SK-N-SH (cell line): ENCODE results near the gene NNT.

ENCODE experiments used
- CHD2 ChIP-seq: fragments of 150-350 bp; IDR thresholded peaks from 2 replicates; pipeline ENCODE4 v1.6.1; 2018; ENCODE audit warnings: low read length; ENCODE audit not compliant: partially characterized antibody
- CTCF ChIP-seq: fragments of 200-600 bp; sonication (generic); IDR thresholded peaks from 2 replicates; pipeline ENCODE4 v1.6.1; 2017; ENCODE audit warnings: antibody characterized with exemption, mild to moderate bottlenecking, moderate library complexity
- EZH2phosphoT487 ChIP-seq: fragments of 200-600 bp; sonication (generic); IDR thresholded peaks from 2 replicates; pipeline ENCODE4 v1.6.1; 2017; ENCODE audit warnings: low read depth, mixed run types, mild to moderate bottlenecking, antibody characterized with exemption, moderate library complexity, borderline replicate concordance
- FOXM1 ChIP-seq: IDR thresholded peaks from 2 replicates; pipeline ENCODE4 v1.4.0; 2012; ENCODE audit warnings: low read depth, mild to moderate bottlenecking
- MEF2A ChIP-seq: IDR thresholded peaks from 2 replicates; pipeline ENCODE4 v1.4.0; 2012; ENCODE audit warnings: low read depth, borderline replicate concordance
- POLR2AphosphoS5 ChIP-seq: IDR thresholded peaks from 2 replicates; pipeline ENCODE4 v1.6.1; 2012; ENCODE audit warnings: low read depth, low read length
- RCOR1 ChIP-seq: fragments of 150-350 bp; IDR thresholded peaks from 2 replicates; pipeline ENCODE4 v1.6.1; 2017; ENCODE audit warnings: antibody characterized with exemption, low read length
- RFX5 ChIP-seq: IDR thresholded peaks from 2 replicates; pipeline ENCODE4 v1.6.1; 2012; ENCODE audit warnings: mild to moderate bottlenecking, improper control_type of control experiment, low read length
- SIN3A ChIP-seq: IDR thresholded peaks from 2 replicates; pipeline ENCODE4 v1.6.1; 2012; ENCODE audit warnings: low read depth, mild to moderate bottlenecking, low read length, moderate library complexity, borderline replicate concordance
- SMC3 ChIP-seq: IDR thresholded peaks from 2 replicates; pipeline ENCODE4 v1.6.1; 2012; ENCODE audit warnings: low read depth, low read length, improper control_type of control experiment
- TCF12 ChIP-seq: IDR thresholded peaks from 2 replicates; pipeline ENCODE4 v1.4.0; 2012
- USF2 ChIP-seq: fragments of 150-350 bp; IDR thresholded peaks from 2 replicates; pipeline ENCODE4 v1.6.1; 2017; ENCODE audit warnings: antibody characterized with exemption, low read length, low read depth, borderline replicate concordance

- TF ChIP-seq CTCF (no peak), POLR2AphosphoS5 (no peak), TCF12 (no peak), USF2 (no peak), FOXM1 (no peak), MEF2A (no peak), CHD2 (no peak), SIN3A (no peak), SMC3 (no peak), RCOR1 (no peak), RFX5 (no peak), EZH2phosphoT487 (no peak)
Observed at GRCh38 chr5:43564289-43564850, 38.6 kb upstream of the NNT start.
